ENCODE results near the gene JMJD7.

Gene JMJD7

GRCh38 chr15:41801850-41802455 is 25.9 kb upstream of the JMJD7 start:
- no peak for DNase-seq

- DNase-seq = no peak
Measured at GRCh38 chr15:41804361-41804760, 23.5 kb upstream of the JMJD7 start.

- no peak for DNase-seq
Measured at GRCh38 chr15:41804916-41805666, 22.8 kb upstream of the JMJD7 start.

GRCh38 chr15:41805711-41806110 is 22.2 kb upstream of the JMJD7 start:
- no peak for DNase-seq

GRCh38 chr15:41806291-41807181 is 21.4 kb upstream of the JMJD7 start:
- DNase-seq = no peak

GRCh38 chr15:41809121-41809520 is 18.8 kb upstream of the JMJD7 start:
- DNase-seq = no peak

GRCh38 chr15:41809526-41810220 is 18.2 kb upstream of the JMJD7 start:
- no peak for DNase-seq

- no peak for DNase-seq
Measured at GRCh38 chr15:41810651-41811431, 17.1 kb upstream of the JMJD7 start.

- peak; percentile 63 for DNase-seq
Measured at GRCh38 chr15:41811432-41812195, 16.3 kb upstream of the JMJD7 start.

GRCh38 chr15:41812820-41813375 is 15.0 kb upstream of the JMJD7 start:
- DNase-seq = no peak

GRCh38 chr15:41813426-41813825 is 14.5 kb upstream of the JMJD7 start:
- DNase-seq = no peak

- no peak for DNase-seq
Measured at GRCh38 chr15:41814534-41814933, 13.4 kb upstream of the JMJD7 start.

- DNase-seq = no peak
Measured at GRCh38 chr15:41816788-41817187, 11.1 kb upstream of the JMJD7 start.

GRCh38 chr15:41817327-41817726 is 10.6 kb upstream of the JMJD7 start:
- no peak for DNase-seq

GRCh38 chr15:41817781-41818180 is 10.1 kb upstream of the JMJD7 start:
- no peak for DNase-seq

- no peak for DNase-seq
Measured at GRCh38 chr15:41819455-41820050, 8.3 kb upstream of the JMJD7 start.

GRCh38 chr15:41820791-41821423 is 7.0 kb upstream of the JMJD7 start:
- no peak for DNase-seq

GRCh38 chr15:41821831-41822230 is 6.1 kb upstream of the JMJD7 start:
- DNase-seq = no peak

- DNase-seq = no peak
Measured at GRCh38 chr15:41822471-41822870, 5.4 kb upstream of the JMJD7 start.

GRCh38 chr15:41822957-41823356 is 4.9 kb upstream of the JMJD7 start:
- no peak for DNase-seq
